Measurements from ENCODE around the gene PLEKHG4B. TPM values are rescaled to one million over a fixed set of nuclear protein-coding genes. Genes with fewer than 3 reads are reported as not detected.

Gene PLEKHG4B
- total RNA-seq, 1 donor from 2014 or later = 0.15 TPM

GRCh38 chr5:171801-172331 is 79.9 kb downstream of the PLEKHG4B start:
- DNase-seq (ENCODE audit: low read depth) = no peak

GRCh38 chr5:172421-172820 is 80.5 kb downstream of the PLEKHG4B start:
- no peak for DNase-seq (ENCODE audit: low read depth)

DNA sequence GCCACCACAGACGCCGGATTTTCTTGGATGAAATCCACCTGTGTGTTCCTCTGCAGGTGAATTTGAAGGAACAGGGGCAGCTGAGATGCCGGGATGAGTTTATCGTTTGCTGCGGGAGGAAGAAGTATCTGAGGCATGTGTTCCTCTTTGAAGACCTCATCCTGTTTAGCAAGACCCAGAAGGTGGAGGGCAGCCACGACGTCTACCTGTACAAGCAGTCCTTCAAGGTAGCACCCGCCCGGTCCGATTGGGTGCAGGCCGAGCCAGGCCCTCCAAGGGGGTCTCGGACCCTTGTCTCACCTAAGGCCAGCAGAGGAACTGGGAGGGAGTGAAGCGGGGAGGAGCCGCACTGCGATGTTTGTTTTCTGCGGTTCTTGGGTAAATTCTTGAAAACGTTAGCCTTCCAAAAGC is 80.9 kb downstream of the PLEKHG4B start:
- no peak for DNase-seq (ENCODE audit: low read depth)

- no peak for DNase-seq (ENCODE audit: low read depth)
Observed at GRCh38 chr5:173392-174290, 81.7 kb downstream of the PLEKHG4B start.

DNA sequence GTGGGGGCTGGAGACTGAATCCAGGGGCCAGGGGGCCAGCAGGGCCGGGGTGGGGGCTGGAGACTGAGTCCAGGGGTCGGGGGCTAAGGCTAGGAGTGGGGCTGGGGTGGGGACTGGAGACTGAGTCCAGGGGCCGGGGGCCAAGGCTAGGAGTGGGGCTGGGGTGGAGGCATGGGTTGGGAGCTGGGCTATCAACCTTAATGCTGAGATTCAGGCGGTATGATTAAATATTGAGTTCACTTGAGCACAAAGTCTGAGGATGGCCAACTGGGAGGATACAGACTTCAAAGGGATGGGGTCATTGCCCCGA is 82.3 kb downstream of the PLEKHG4B start:
- no peak for DNase-seq (ENCODE audit: low read depth)

GRCh38 chr5:174876-175465 is 83.0 kb downstream of the PLEKHG4B start:
- no peak for DNase-seq (ENCODE audit: low read depth)

DNA sequence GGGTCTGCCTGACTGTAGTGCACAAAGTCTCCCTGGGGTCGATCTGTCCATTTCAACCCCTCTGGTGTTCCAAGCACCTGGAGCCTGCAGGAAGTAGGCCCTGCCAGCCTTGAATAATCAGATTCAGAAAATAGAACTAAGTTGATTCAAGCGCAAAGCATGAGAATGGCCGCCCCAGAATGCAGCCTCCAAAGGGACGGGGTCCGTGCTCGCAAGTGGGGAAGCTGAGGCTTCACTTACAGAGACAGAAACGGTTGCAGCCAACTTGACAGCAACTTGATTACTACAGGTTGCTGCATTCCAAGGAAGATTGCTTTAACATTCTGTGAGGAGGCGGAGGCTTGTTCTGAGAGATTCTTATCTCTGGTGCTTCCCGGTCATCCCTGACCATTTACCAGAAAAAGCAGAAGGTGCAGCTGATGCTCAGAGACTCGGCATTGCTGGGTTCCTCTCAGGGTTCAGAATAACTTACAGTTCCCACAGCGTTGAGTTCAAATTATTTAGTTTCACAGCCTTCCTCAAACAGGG is 84.4 kb downstream of the PLEKHG4B start:
- no peak for DNase-seq (ENCODE audit: low read depth)

GRCh38 chr5:178110-178509 is 86.1 kb downstream of the PLEKHG4B start:
- DNase-seq (ENCODE audit: low read depth) = no peak

GRCh38 chr5:179401-179800 is 87.4 kb downstream of the PLEKHG4B start:
- DNase-seq (ENCODE audit: low read depth) = no peak

- no peak for DNase-seq (ENCODE audit: low read depth)
Observed at GRCh38 chr5:180286-180918, 88.4 kb downstream of the PLEKHG4B start.

- no peak for DNase-seq (ENCODE audit: low read depth)
Observed at GRCh38 chr5:181160-181559, 89.2 kb downstream of the PLEKHG4B start.

- DNase-seq (ENCODE audit: low read depth) = no peak
Observed at GRCh38 chr5:181566-181965, 89.6 kb downstream of the PLEKHG4B start.

- no peak for DNase-seq (ENCODE audit: low read depth)
Observed at GRCh38 chr5:182126-182525, 90.2 kb downstream of the PLEKHG4B start.

GRCh38 chr5:184471-184870 is 92.5 kb downstream of the PLEKHG4B start:
- DNase-seq (ENCODE audit: low read depth) = no peak

DNA sequence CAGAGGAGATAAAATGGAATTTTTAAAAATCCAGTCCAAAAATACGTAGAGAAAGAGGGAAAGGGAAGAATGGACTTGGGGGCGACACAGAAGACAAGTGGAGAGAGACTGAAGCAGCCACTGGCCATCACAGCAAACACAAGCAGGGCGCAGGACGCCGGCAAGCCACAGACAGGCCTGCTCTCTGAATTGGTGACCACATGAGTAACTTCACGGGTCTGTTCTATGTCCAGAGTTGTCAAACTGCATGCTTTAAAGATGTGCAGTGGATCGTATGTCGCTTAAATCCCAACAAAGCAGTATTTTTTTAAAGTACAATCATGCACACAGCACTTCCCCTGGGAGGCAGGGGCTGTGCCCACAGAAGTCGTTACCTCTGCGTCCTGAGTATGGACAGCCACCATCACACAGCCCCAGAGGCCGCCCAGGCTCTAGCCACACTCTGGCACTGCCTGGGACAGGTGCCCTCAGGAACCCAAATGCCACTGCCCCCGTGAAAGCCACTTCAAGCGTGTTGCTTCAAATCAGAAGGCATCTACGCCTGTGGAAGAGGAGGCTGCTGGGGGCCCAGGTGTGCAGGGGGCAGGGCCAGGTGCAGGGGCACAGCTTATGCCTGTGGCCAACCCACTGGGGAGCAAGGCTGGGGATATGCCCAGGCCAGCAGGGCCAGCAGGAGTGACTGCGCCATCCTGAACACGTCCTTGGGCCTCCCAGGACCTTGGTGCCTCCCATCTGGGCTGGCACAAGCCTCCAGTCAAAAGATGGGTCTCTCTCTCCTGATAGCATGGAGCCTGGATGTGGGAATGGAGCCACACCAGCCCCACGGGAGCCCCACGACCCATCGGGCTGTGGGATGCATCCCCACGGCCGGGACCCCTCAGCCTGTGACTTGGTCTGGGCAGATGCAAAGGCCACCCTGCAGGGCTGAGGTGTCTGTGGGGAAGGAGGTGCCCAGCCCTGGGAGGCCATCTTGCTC is 93.4 kb downstream of the PLEKHG4B start:
- DNase-seq (ENCODE audit: low read depth) = no peak

GRCh38 chr5:186091-187041 is 94.4 kb downstream of the PLEKHG4B start:
- no peak for DNase-seq (ENCODE audit: low read depth)

DNA sequence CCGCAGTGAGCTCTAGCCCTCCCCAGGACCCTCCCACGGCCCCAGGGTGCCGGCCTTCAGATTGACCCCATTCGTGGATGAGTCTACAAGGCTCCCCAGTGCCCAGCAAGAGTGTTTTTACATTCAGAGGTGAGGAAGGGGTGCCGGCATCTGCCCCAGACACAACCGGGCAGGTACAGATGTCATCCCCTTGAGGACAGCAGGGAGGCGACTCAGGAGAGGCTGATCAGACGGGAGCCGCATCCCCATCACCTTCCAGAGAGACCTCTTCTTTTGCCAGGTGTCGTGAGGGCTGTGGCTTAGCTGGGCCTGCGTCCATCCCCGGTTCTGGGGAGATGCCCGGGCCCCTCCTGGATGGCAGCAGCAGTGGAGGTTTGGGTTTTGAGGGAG is 95.1 kb downstream of the PLEKHG4B start:
- no peak for DNase-seq (ENCODE audit: low read depth)

DNA sequence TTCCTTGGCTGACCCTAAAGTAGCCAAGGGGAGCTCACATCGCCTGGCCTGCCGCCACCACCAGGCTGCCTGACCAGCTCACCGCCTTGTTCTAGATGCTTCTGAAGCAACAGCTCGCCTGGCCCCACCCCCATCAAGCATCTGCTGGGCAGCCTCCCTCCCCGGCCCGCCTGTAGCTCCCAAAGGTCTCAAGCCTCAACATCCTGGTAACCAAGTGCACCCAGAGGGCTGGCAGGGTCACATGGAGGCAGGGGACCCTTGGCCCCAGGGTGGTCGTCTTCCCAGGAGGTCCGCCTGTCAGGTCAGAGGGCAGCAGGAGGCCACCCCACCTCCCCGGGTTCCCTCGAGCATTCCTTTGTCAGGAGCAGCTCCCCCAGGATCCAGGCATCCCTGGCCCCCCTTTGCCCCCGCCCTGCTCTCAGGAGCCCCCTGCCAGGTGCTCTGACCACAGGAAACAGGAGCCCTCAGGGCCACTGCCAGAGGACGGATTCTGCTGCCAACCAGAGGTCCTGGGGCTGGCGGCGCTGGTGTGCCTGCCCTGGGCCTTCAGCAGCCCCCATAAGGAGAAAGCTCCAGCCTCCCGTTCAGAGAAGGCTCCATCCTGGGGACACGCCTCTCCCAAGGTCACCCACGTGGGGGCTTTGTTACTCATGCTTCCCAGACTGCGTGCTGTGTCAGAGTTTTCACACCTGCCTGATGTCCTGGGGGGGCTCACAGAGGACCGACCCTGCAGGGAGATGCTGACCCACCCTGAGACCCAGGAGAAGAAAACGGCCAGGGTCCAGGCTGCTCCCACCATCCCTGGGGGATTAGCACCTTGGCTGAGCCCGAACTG is 95.9 kb downstream of the PLEKHG4B start:
- no peak for DNase-seq (ENCODE audit: low read depth)
